OCI-LY7 (cell line): ENCODE data around the gene CCK. TPM values are rescaled to one million over a fixed set of nuclear protein-coding genes. Genes with fewer than 3 reads are reported as not detected.

Experiments used
- BruUV-seq: library from RNA; stranded (reverse); fragments of 400-500 nt; replicated peaks from 2 replicates; lab custom pipeline; 2021; lab: Mats Ljungman, UMichigan
- CTCF ChIA-PET: fragments of 300-600 bp; sonication (Branson Sonifier 250); formaldehyde crosslinking; loops from one replicate; lab custom pipeline; 2022; ENCODE audit warnings: antibody characterized with exemption; ENCODE audit not compliant: unreplicated experiment; lab: Charles Lee
- POLR2A ChIA-PET: fragments of 300-600 bp; sonication (Branson Sonifier 250); formaldehyde crosslinking; loops from one replicate; lab custom pipeline; 2022; ENCODE audit warnings: antibody characterized with exemption; lab: Charles Lee
- DNase-seq: peaks from one replicate; pipeline ENCODE4 v3.0.0-alpha.2; 2015; ENCODE audit warnings: low spot score
- H2AFZ ChIP-seq: fragments of 200-600 bp; sonication (generic), shearing (Covaris generic); 2 replicates; pipeline ENCODE4 v1.6.1; 2014; ENCODE audit warnings: mild to moderate bottlenecking, antibody characterized with exemption, low read length, moderate library complexity
- H3K27ac ChIP-seq: fragments of 200-600 bp; sonication (generic); 2 replicates; pipeline ENCODE4 v1.5.1; 2014; ENCODE audit warnings: mixed run types, low read depth, mild to moderate bottlenecking, moderate library complexity, low read length, inconsistent platforms; ENCODE audit not compliant: poor library complexity, severe bottlenecking
- H3K36me3 ChIP-seq: fragments of 200-600 bp; sonication (generic); 2 replicates; pipeline ENCODE4 v1.6.1; 2014; ENCODE audit warnings: mild to moderate bottlenecking, antibody characterized with exemption, low read length, moderate library complexity, mixed read lengths; ENCODE audit not compliant: insufficient read depth
- H3K4me1 ChIP-seq: fragments of 200-600 bp; sonication (generic); 2 replicates; pipeline ENCODE4 v1.5.1; 2014; ENCODE audit warnings: mild to moderate bottlenecking, low read length; ENCODE audit not compliant: insufficient read depth, poor library complexity, severe bottlenecking
- H3K4me2 ChIP-seq: fragments of 200-600 bp; sonication (generic); 2 replicates; pipeline ENCODE4 v1.6.1; 2014; ENCODE audit warnings: mild to moderate bottlenecking, low read length
- H3K4me3 ChIP-seq: fragments of 200-600 bp; sonication (generic); 2 replicates; pipeline ENCODE4 v1.5.1; 2014; ENCODE audit warnings: mild to moderate bottlenecking, low read depth, low read length; ENCODE audit not compliant: poor library complexity, severe bottlenecking
- H3K79me2 ChIP-seq: fragments of 200-600 bp; sonication (generic); 2 replicates; pipeline ENCODE4 v1.6.1; 2016; ENCODE audit warnings: low read depth, mild to moderate bottlenecking, low read length, moderate library complexity, mixed read lengths; ENCODE audit not compliant: insufficient read depth
- H3K9me2 ChIP-seq: fragments of 200-600 bp; sonication (generic); 2 replicates; pipeline ENCODE4 v1.6.1; 2016; ENCODE audit warnings: mild to moderate bottlenecking, low read length, mixed read lengths; ENCODE audit not compliant: insufficient read depth
- H3K9me3 ChIP-seq: fragments of 200-600 bp; sonication (generic); 2 replicates; pipeline ENCODE4 v1.6.1; 2014; ENCODE audit warnings: mild to moderate bottlenecking, mixed run types, low read length, mixed read lengths
- H4K20me1 ChIP-seq: fragments of 200-600 bp; sonication (generic); 2 replicates; pipeline ENCODE4 v1.6.1; 2014; ENCODE audit warnings: mild to moderate bottlenecking, antibody characterized with exemption, low read length, moderate library complexity, mixed read lengths; ENCODE audit not compliant: insufficient read depth
- EZH2phosphoT487 ChIP-seq: fragments of 200-600 bp; sonication (generic); IDR thresholded peaks from 2 replicates; pipeline ENCODE4 v1.6.1; 2018; ENCODE audit warnings: low read depth, borderline replicate concordance, mild to moderate bottlenecking, mixed run types, antibody characterized with exemption, low read length, moderate library complexity, mixed read lengths
- intact Hi-C: fragments of 100-400 bp; cut with micrococcal nuclease; formaldehyde crosslinking; loops from one replicate; pipeline ENCODE4 v1.10.0; 2022; ENCODE audit not compliant: unreplicated experiment
- total RNA-seq, 2 experiments: library from RNA; depleted of rRNA in 1 of 2; stranded (reverse); fragments of >200 nt in 1 of 2; shearing (Covaris generic) in 1 of 2; gene quantifications; 2 replicates each; pipeline ENCODE4 v1.2.3, GENCODE V29; 2014 to 2022
- TF ChIP-seq, protein P1 (sequence below): fragments of 200-600 bp; sonication (generic); conservative IDR thresholded peaks from 2 replicates; pipeline ENCODE4 v1.5.1; 2014; ENCODE audit warnings: mild to moderate bottlenecking, antibody characterized with exemption, low read length, moderate library complexity, mixed read lengths

The CCK gene
- total RNA-seq, 2 experiments from 2014 or later, result not detected

DNA sequence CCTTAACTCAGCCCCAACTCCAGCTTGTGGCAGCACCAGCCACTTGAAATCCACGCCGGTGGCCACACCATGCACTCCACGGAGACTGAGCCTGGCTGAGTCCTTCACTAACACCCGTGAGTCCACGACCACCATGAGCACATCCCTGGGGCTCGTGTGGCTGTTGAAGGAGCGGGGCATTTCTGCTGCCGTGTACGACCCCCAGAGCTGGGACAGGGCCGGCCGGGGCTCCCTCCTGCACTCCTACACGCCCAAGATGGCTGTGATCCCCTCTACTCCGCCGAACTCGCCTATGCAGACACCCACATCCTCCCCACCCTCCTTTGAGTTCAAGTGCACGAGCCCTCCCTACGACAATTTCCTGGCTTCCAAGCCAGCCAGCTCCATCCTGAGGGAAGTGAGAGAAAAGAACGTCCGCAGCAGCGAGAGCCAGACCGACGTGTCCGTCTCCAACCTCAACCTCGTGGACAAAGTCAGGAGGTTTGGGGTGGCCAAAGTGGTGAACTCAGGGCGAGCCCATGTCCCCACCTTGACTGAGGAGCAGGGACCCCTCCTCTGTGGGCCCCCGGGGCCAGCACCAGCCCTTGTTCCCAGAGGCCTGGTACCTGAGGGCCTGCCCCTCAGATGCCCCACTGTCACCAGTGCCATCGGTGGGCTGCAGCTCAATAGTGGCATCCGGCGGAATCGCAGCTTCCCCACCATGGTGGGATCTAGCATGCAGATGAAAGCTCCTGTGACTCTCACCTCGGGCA lies 42.9 kb downstream of the CCK start:
- BruUV-seq, result no TSS peak
- peaks cover 78% of the 10 kb centered on the region for H3K36me3 ChIP-seq
- POLR2A ChIA-PET, result interaction anchor here (0.6 kb wide), 2 partner anchors 13 to 15 kb away, joined by 4 to 5 read pairs; no protein-coding TSS in a partner anchor
- no peaks in the 10 kb centered on the region for H4K20me1 ChIP-seq
- no peak overlapping the region for H3K4me2 ChIP-seq
- no peaks in the 10 kb centered on the region for H3K79me2 ChIP-seq
- CTCF ChIA-PET, result interaction anchor here (0.6 kb wide), 1 partner anchor 226 kb away, joined by 6 read pairs; no protein-coding TSS in a partner anchor
- H3K27ac ChIP-seq, result no peak overlapping the region
- TF ChIP-seq, protein P1, sequence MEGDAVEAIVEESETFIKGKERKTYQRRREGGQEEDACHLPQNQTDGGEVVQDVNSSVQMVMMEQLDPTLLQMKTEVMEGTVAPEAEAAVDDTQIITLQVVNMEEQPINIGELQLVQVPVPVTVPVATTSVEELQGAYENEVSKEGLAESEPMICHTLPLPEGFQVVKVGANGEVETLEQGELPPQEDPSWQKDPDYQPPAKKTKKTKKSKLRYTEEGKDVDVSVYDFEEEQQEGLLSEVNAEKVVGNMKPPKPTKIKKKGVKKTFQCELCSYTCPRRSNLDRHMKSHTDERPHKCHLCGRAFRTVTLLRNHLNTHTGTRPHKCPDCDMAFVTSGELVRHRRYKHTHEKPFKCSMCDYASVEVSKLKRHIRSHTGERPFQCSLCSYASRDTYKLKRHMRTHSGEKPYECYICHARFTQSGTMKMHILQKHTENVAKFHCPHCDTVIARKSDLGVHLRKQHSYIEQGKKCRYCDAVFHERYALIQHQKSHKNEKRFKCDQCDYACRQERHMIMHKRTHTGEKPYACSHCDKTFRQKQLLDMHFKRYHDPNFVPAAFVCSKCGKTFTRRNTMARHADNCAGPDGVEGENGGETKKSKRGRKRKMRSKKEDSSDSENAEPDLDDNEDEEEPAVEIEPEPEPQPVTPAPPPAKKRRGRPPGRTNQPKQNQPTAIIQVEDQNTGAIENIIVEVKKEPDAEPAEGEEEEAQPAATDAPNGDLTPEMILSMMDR, result no peak
- TF ChIP-seq EZH2phosphoT487, result no peak
- H3K4me1 ChIP-seq, result peaks cover 3% of the 10 kb centered on the region
- no peaks in the 10 kb centered on the region for H3K9me3 ChIP-seq
- H3K9me2 ChIP-seq, result no peaks in the 10 kb centered on the region
- no peak for DNase-seq
- H3K4me3 ChIP-seq, result no peak overlapping the region
- H2AFZ ChIP-seq, result no peak overlapping the region
- intact Hi-C loops, result no loop called here

DNA sequence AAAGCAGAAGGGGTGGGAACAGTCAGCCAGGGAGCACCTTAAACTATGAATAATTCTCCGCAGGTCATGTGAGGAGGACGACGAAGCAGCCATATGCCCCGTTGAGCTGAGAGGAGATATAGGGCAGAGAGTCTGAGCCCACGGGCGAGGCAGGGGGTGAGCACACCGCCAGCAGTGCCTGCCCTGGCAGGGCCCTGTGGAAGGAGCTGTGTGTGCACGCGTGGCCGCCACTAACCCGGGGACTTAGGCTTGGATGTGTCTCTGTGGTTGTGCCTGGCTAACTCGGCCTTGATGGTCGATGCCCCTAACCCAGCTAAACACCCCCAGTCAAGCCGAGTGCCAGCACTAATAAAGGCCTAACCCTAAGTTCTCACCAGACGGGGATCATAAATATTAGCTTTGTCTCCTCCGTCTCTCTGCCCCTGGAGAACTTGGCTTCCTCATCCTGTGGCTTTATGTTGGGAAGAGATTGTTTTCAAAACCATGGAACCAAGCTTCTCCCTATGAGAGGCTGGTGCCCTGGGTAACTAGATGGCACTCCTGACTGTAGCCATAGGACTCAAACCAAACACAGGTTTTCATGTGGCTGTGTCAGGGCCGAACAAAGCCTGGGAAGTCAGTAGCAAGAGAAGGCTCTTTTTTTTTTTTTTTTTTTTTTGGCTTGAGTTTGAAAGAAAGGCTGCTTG lies 45.4 kb downstream of the CCK start:
- ChIA-PET CTCF (no interaction called here), POLR2A (interaction anchor here (0.5 kb wide), 1 partner anchor 11 kb away, joined by 3 read pairs; no protein-coding TSS in a partner anchor)
- no peak for TF ChIP-seq EZH2phosphoT487
- TF ChIP-seq, protein P1, result no peak
- Histone ChIP-seq H3K4me3 (no peak overlapping the region), H3K4me1 (peaks cover 21% of the 10 kb centered on the region), H3K79me2 (no peaks in the 10 kb centered on the region), H3K27ac (no peak overlapping the region), H3K9me2 (no peaks in the 10 kb centered on the region), H2AFZ (no peak overlapping the region), H3K36me3 (peaks cover 85% of the 10 kb centered on the region), H4K20me1 (no peaks in the 10 kb centered on the region), H3K4me2 (no peak overlapping the region), H3K9me3 (no peaks in the 10 kb centered on the region)
- no peak for DNase-seq
- no TSS peak for BruUV-seq
- intact Hi-C loops, result no loop called here
